KG1 (cell line): ENCODE data around the gene LDLRAD4.

Source experiments
- DNase-seq: peaks from one replicate; lab custom pipeline; 2025; lab: John Stamatoyannopoulos, UW

LDLRAD4 gene

DNA sequence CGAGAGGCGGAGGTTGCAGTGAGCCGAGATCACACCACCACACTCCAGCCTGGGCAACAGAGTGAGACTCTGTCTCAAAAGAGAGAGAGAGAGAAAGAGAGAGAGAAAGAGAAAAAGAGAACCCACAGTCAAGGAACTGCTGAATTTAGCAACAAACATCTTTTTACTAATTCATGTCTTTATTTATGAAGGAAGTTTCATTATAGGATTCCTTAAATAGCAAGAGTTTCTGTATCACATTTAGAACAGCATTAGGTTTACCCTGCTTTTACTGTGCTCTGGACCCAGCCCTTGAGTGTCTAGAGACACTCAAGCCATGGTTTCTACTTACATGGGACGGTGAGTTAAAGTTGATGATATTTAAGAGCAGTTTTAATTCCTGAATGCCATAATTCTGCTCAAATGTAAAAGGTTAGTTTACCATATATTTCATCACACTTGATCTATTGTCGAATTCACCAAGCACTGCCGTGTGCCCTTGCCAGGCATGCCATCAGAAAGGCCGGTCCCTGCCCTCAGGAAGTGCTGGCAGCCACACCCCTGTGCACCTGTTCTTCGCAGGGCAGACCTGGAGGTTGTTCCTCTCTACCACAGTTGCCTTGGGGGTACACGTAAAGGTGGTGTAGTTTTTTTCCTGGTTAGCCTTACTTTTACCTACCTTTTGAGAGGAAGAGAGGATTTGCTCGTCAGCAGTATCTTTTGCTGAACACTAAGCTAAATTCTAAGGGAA, 153.3 kb downstream of the LDLRAD4 start:
- no peak for DNase-seq

DNA sequence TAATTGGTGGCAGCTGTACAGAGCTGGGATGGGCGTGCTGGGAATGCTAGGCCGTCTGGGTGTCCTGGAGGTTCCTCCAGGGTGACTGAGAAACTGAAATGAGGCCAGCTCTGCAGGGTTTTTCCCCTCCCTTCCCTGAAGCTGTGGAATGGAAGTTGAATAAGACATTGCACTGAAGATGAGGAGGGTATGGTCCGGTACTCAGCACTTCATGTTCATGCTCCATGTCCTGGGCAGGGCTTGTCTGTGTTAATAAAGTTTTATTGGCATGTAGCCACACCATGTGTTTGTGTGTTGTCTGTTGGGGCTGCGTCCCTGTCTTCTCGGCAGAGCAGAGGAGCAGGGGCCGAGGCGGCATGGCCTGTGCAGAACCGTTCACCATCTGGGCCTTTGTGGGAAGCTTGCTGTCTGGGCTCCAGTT, 154.0 kb downstream of the LDLRAD4 start:
- no peak for DNase-seq

DNA sequence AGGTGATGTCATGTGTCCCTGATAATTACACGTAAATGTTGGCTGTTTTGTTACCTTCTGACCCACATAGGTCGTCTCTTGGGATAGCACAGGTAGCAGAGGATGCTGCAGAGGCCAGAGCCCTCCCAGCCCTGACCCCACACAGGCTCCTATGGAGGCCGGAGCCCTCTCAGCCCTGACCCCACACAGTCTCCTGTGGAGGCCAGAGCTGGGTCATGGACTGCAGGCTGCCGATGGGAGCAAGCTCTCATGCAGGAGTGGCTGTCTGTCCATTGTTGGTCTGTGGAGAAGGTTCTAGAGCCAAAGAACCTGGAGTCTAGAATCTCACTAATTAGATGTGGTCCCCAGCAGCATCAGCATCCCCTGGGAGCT, 155.5 kb downstream of the LDLRAD4 start:
- no peak for DNase-seq

DNA sequence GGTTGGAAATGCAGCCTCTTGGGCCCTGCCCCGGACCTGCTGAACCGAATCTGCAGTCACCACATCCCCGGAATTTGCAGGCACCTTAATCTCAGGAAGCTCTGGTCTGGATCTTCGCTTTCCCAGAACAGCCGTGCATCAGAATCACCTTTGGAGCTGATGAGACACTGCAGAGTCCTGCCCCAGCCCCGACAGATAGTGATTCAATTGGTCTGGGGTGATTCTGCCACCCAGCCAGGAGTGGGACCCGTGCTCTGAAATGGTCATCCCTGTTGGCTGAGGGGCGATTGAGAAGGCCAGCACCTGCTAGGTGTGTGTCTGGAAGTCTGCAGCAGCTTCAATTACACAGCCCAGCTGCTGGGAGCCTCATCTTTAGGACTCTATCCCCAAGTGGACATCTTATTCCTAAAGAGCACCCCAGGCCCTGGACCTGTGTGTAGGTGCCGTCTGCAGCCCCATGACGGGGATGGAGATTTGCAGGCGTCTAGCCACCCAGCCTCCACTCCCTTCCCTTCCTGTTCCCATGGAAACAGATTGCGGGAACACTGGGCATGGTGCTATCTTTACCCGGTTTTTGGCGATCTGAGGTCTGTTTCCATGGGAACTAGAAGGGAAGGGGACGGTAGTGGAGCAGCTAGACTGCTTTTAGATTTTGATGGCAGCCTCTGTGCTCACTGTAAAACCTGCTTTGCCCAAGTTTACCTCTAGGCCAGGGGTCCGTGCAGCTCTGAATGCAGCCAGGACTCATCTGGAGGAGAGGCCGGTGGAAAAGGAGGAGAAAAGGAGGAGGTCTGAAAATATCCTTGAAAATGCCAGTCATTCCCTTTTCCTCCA, 156.1 kb downstream of the LDLRAD4 start:
- no peak for DNase-seq

DNA sequence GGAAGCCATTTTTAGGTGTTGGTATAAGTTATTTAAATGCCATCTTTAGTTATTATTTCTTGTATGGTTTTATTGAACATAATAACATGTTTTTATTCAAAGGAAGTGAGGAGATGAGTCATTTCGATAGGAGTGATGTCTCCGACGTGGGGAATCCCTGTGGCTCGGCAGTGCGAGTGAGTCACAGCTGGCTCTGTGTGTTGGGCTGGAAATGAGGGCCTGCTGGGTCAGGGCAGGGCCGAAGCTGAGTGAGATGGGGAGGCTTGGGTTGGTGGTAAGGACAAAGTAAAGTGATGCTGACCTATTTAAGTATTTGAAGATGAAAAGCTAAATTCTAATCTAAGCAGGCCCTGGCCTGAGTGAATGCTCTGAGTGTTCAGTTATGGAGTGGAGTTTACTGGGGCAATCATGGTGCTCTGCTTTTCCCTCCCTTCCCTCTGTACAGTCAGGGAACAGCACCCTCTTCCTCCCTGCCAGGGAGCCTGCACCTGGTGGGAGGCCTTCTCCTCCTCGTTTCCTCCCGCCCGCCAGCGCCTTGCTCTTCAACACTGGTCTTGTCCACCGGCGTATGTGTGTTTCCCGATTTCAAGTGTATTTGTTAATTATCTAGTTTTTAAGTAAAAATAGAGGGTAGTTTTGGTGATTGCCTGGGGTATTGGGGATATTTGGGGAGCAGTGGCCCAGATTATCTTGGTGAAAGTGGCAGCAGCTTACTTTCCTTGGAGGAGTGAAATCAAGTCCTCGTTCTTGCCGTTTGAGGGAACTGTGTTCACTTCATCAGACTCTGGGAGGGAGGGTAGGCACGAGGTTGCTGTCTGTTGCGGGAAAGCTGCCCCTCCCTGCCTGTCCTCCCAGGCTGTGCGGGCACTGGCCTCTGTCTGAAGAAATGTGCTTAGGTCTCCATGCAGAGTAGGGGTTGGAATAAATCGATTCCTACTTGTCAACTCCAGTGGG, 157.0 kb downstream of the LDLRAD4 start:
- no peak for DNase-seq

DNA sequence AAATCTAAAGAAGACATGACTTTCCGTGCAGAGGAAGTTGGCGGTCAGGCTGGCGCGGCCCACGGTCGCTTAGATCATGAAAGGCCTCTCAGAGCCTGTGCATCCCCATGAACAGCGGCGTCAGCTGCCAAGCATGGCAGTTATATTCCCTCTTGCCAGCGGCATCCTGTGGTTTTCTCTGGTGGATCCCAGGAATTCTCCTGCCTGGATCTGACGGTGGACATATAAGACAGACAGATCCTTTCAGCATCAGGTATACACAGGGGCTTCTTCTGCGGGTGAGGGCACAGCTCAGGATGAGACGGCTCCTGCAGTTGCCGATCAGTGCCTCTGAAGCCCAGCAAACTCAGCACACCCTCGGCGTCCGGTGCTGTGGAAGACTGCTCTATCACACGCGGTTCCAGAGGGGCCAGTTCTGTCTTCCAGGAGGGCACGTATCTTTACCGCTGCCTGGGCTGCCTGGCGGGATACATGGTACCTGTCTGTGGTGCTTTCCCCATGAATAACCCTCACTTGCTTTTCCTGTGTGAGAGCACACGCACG, 157.8 kb downstream of the LDLRAD4 start:
- DNase-seq: no peak

DNA sequence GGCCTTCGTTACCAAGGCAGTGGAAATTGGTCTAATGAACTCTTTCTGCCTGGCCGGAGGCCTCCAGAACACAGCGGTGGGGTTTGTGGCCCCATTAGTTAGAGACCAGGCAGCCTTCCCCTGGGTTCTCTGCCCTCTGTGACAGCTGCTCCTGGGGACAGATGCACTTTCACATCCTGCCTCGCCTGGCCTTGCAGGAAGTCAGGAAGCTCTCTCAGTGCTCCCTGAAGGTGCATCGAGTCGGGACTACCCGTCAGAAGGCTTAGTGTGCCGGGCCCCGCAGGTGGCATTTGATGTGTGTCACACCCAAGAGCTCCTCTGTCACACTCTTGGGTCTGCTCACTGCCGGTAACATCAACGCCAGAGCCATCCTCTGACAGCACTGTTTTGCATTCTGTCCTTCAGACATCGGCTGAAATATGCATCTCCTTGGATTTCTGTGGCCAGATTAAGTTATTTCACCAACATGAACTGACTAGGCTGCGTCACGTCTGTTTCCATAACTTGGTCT, 158.3 kb downstream of the LDLRAD4 start:
- no peak for DNase-seq

DNA sequence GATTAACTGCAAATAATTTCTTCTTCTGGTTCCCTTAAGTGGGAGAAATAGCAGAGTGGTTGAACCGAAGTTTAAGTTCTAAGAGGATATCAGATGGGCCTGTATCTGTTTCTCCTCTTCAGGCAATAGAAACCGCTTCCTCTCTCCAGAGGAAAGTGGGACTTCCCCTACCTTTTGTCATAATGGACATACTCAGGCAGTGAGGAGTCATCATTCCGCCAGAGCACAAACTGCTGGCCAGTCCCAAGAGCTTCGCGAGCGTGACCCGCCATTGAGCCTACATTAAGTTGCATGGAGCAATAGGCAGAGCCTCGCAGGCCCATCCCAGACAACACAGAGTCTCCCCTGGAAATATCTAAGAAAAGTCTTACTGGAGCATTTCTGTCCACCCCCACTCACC, 158.9 kb downstream of the LDLRAD4 start:
- no peak for DNase-seq

DNA sequence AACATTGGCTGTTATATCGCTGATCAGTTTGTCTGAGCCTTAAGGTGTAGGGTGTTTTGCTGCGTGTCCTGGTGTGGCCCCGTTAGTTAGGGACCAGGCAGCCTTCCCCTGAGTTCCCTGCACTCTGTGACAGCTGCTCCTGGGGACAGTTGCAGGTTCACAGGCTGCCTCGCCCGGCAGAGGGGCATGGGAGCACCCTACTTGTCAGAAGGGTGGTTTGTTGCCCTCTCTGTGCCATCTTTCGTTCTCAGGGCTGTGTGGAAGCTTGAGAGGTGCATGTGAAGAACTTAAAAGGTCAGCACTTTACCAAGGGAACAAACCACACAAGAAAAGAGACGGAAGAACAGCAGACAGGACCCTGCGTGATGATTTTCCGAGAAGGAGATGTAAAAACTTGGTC, 159.6 kb downstream of the LDLRAD4 start:
- DNase-seq: no peak

DNA sequence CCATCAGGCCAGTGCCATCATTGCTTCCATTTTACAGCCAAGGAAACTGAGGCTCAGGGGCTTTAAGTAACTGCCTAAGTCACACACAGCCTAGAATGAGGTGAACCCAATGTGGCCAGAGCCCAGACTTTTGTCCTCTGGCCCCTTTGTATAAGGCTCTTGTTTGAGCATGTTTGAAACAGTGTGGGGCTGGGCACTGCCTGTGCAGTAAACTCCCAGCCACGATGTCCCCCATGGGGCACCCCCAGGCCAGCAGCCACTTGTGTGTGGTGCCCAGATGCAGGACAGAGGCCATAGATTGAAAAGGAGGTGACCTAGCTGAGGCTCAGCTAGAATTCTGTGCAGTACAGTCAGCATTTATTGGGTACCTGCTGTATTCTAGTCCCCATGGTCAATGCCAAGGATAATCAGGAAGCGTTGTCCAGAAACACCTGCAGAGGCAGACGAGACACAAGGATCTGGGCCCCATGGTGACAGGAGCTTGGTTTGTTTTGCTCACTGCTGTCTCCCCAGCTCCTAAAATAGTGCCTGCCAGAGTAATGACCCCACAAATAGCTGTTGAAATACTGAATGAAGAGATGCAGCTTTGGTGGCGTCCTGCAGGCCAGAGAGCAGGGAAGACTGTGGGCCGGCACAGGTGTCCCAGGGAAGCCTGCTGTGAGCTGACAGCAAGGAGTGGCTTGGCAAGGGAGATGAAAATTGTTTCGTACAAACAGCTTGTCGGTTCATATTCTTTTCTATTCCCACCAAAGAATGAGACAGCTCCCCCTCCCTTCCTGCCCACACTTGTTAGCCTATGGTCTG, 160.7 kb downstream of the LDLRAD4 start:
- no peak for DNase-seq

DNA sequence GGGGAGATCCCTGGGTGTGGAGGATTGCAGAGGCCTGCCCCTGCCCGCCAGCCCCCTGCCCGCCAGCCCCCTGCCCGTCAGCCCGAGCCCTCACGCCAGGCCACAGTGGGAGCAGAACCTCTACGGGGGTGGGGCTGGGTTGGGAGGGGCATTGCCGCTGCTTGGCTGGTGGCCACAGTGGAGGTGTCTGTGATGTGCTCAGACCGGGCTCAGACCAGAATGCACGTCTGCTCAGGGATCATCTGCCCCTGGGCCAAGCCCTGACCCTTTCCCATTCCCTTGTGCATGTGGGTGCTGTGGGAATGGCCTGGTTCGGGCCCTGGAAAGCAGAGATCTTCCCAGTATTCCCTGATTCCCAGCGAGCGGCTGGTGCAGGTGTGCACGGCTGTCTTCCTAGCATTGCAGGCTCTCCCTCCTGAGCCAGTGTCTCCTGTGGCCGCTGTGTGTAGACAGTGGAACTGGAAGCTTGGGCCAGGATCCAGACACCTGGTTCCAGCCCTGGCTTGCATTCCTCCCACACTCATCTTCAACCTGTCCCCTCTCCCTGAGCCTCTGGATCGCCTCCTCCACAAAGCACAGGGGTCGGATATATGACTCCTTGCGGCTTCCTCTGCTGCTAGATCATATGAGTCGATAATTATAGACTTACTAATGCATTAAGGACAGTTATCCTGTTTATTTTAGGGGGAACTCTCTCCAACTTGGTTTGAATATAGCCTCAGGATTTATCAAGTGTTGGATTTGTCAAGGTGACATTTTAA, 161.6 kb downstream of the LDLRAD4 start:
- no peak for DNase-seq

DNA sequence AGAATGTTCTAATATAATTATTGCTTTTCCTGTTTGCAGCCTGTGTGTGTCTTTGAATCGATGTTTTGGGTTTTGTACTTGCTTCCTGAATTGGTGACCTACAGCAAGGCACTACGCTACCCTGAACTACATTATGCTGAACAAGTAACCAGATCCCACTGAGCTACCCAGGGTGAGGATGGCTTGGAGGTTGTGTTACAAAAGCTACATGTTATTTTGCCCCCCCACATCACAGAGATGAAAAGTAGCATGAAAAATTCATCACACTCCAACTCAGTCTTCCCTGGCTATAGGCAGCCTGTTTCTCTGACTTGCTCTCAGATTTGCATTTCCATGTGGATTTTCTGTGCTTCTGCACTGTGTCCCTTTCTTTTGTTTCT, 162.1 kb downstream of the LDLRAD4 start:
- no peak for DNase-seq

DNA sequence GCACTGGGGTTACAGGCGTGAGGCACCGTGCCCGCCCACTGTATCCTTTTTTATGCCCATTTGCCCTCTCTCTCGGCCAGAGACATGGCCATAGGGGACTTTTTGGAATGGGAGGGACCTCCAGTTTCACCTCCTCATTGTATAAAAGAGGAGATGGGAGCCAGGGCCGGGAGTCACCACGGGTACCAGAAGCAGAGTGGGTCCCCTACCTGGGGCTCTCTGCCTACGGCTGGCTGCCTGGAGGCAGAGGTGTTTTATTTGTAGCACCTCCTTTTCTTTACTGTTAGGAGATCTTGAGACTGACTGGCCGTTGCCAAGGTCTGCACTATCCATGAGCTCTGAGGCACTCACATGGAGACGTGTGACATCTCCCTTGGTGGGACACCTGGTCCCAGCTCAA, 162.8 kb downstream of the LDLRAD4 start:
- no peak for DNase-seq

DNA sequence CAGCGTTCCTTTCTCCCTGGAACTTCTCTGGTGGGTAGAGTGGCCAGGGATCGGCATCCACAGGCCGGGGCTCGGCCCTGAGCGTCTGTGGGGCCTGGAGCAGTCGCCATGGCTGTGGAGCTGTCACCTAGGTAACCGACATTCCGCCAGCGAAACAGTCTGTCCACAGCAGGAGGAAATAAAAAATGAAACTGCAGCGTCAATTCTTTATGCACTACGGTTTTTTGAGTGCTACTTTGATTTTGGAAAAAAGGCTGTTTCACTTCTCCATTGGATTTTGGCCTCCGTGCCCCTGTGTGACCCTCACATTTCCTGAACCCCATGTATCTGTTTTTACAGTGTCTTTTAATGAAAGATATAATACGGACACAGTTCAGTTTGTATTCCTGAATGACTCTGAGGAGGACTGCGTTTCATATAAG, 163.4 kb downstream of the LDLRAD4 start:
- DNase-seq: no peak

DNA sequence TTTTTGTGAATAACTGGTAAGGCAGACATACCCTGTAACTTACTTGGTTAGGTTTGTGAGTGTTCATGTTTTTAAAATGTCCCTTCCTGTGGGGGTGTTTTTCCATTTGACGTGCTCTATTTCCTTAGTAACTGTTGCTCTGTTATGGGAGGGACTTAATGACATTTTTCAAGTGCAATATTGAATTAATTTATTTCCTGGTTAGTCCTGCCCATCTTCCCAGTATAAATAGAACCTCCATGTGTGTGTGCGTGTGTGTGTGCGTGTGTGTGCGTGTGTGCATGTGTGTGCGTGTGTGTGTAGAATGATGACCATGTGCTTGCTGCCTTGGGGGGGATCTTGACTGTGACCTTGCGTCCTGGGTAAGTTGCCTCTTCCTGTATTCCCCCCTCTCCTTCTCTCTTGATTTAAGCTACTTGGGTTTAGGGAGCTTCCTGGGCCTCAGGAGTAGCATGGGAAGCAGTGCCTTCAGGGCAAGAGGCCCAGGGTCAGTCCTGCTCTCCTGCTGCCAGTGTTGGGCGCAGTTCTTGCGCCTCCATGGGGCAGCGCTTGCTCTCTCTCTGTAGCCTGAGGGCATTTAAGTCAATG, 163.9 kb downstream of the LDLRAD4 start:
- peak; percentile 24 for DNase-seq

DNA sequence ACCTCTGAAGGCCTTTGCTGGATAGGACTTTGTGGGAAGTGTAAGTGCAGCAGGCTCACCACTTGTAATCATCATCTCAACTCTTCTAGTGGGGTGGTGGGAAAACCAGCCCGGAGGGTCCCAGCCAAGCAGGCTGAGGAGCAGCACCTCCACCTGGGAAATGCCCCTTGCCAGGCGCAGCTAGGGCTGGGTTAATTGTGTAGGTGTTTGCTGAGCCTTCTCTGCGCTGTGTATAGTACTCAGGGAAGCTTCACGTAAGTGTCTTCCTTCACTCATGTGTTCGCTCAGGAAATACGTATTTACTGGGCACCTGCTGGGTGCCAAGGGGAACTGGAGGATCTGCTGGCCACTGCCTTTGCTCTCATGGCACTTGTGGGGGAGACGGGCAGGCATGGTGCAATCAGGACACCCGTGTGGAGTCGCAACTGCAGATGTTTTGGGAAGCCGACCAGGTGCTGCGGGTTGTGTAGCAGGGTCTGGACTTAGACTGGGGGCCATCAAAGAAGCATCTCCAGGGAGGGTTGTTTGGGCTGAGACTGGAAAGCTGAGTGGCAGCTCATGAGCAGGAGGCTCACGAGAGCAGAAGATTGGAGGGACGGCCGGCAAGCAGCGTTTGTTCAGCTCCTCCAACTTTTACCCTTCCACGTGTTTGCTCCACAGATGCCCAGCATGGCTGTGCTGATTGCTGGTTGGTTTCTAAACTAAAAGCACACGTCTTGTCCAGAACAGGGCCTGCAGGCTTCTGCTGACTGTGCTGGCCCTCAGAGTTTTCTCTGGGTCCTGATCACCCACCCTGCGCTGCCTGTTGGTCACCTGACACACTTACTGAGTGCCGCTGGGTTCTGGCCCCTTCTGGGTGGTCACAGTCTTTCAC, 164.6 kb downstream of the LDLRAD4 start:
- DNase-seq: no peak

DNA sequence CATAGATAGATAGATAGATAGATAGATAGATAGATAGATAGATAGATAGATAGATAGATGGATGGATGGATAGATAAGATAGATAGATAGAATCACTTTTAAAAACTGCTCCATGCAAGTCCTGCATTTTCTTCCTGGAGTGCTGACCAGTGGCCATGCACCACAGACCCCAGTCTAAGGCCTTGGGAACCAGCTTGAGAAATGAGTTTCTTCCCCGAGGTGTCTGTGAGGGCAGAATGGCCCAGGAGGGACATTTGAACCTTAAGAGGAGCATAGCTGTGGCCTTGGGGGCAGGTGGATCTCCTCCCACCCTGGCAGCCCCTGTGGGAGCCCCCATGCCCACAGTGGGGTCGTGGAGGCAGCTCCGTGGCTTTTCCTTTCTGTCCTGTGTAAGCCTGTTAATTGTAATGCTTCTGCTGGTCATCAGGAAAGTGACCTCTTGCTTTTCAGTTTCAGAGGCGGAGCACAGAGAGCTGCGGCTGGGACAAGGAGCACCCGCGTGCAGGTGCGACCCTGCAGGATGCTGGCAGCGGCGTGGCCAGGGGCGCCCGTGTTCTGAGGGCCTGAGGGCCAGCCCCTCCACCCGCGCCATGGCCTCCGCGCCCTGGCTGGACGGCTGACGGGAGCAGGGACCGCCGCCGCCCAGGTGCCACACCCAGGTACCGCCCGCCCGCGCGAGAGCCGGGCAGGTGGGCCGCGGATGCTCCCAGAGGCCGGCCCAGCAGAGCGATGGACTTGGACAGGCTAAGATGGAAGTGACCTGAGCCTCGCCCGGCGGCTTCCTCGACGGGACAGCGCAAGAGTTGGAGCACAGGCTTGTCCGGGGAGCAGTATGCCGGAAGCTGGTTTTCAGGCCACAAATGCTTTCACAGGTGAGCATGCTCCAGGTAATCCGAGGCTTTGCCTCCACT, 168.6 kb downstream of the LDLRAD4 start:
- DNase-seq: no peak
